ENCODE measurements around the gene PLXNB3. TPM values are rescaled to one million over a fixed set of nuclear protein-coding genes. Genes with fewer than 3 reads are reported as not detected.

PLXNB3 gene
- total and polyA plus RNA-seq, 2 of the 13 experiments (the other 11 are each of a cell fraction or from before 2014, with no cell fraction given), result 3.0 to 6.9 TPM

DNA sequence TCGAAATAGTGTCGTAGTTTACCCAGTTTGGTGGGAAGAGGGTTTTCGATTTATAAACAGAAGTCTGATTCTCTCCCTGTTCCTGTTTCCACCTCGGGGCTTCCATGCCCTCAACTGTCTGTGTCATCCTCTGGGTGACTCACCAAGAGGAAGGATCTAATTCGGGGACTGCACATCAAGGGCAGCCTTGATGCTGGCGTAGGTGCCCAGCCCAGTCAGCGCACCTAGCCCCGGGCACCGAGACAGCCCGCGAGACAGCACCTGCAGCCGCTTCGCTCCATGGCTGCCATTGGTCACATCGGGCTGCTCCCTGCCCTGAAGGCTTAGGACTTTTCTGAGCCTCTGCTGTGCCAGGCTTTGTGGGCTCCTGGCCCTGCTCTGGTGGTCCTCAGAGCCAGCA is 31.6 kb upstream of the PLXNB3 start:
- peaks cover 8% of the 10 kb centered on the region for H3K79me2 ChIP-seq (ENCODE audit: insufficient read depth, low read length)
- no peak overlapping the region for H2AFZ ChIP-seq (ENCODE audit: low read length)
- H3K27ac ChIP-seq (ENCODE audit: extremely low read length, insufficient read depth, low read length), result no peak overlapping the region
- H3K4me2 ChIP-seq (ENCODE audit: low read depth, low read length), result no peak overlapping the region
- TF ChIP-seq ZNF709 (CRISPR knock-in tag; IDR thresholded peaks at IDR 0.05) (no peak), ZNF703 (CRISPR knock-in tag; IDR thresholded peaks at IDR 0.05; ENCODE audit: borderline replicate concordance) (no peak), KLF9 (CRISPR knock-in tag; IDR thresholded peaks at IDR 0.05; ENCODE audit: low read depth) (no peak), FLYWCH1 (CRISPR knock-in tag; IDR thresholded peaks at IDR 0.05) (no peak), SMYD3 (CRISPR knock-in tag; IDR thresholded peaks at IDR 0.05) (no peak), SP140L (CRISPR knock-in tag; IDR thresholded peaks at IDR 0.05; ENCODE audit: borderline replicate concordance) (no peak), ZNF598 (CRISPR knock-in tag; IDR thresholded peaks at IDR 0.05; ENCODE audit: borderline replicate concordance) (no peak), EED (CRISPR knock-in tag; IDR thresholded peaks at IDR 0.05) (no peak), GTF2F1 (IDR thresholded peaks at IDR 0.05; ENCODE audit: low read length) (no peak), IKZF4 (CRISPR knock-in tag; IDR thresholded peaks at IDR 0.05; ENCODE audit: borderline replicate concordance, low read depth, not compliant biosample characterization) (no peak)
- TF ChIP-seq, protein P1, sequence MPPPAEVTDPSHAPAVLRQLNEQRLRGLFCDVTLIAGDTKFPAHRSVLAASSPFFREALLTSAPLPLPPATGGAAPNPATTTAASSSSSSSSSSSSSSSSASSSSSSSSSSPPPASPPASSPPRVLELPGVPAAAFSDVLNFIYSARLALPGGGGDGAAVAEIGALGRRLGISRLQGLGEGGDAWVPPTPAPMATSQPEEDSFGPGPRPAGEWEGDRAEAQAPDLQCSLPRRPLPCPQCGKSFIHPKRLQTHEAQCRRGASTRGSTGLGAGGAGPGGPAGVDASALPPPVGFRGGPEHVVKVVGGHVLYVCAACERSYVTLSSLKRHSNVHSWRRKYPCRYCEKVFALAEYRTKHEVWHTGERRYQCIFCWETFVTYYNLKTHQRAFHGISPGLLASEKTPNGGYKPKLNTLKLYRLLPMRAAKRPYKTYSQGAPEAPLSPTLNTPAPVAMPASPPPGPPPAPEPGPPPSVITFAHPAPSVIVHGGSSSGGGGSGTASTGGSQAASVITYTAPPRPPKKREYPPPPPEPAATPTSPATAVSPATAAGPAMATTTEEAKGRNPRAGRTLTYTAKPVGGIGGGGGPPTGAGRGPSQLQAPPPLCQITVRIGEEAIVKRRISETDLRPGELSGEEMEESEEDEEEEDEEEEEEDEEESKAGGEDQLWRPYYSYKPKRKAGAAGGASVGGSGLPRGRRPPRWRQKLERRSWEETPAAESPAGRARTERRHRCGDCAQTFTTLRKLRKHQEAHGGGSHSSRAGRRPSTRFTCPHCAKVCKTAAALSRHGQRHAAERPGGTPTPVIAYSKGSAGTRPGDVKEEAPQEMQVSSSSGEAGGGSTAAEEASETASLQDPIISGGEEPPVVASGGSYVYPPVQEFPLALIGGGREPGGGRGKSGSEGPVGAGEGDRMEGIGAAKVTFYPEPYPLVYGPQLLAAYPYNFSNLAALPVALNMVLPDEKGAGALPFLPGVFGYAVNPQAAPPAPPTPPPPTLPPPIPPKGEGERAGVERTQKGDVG (CRISPR knock-in tag; IDR thresholded peaks at IDR 0.05; ENCODE audit: borderline replicate concordance), result no peak
- TF ChIP-seq, protein P2, sequence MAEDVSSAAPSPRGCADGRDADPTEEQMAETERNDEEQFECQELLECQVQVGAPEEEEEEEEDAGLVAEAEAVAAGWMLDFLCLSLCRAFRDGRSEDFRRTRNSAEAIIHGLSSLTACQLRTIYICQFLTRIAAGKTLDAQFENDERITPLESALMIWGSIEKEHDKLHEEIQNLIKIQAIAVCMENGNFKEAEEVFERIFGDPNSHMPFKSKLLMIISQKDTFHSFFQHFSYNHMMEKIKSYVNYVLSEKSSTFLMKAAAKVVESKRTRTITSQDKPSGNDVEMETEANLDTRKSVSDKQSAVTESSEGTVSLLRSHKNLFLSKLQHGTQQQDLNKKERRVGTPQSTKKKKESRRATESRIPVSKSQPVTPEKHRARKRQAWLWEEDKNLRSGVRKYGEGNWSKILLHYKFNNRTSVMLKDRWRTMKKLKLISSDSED (CRISPR knock-in tag; IDR thresholded peaks at IDR 0.05), result no peak
- no peak overlapping the region for H3K9ac ChIP-seq (ENCODE audit: insufficient read depth, low read depth, low read length)
- H3K4me1 ChIP-seq (ENCODE audit: insufficient read depth, low read length), result peaks cover 45% of the 10 kb centered on the region
- no peak overlapping the region for H3K4me3 ChIP-seq (replicated peaks in 1 of 3; ENCODE audit: insufficient read depth in 1 of 3, low read depth in 2 of 3, low read length in 3 of 3)
- ChIA-PET CTCF (ENCODE audit: low intra/inter-chr PET ratio, low total read pairs) (no interaction called here), POLR2A (no interaction called here)
- intact Hi-C loops (cut with micrococcal nuclease; ENCODE audit: unreplicated experiment) (no loop called here), in situ Hi-C loops (cut with HindIII; ENCODE audit: extremely low pct_ligation_motif_present, low pct_unique_long_range_greater_than_20kb) (no loop called here)
- DNase-seq (ENCODE audit: low spot score), result no peak
- no TSS peak for BruUV-seq (replicated peaks)
- no peak for FAIRE-seq
- WGBS (ENCODE audit: low lambda C conversion rate), result 93% methylated on average over 4 of the region's 14 CpGs
- H4K20me1 ChIP-seq (ENCODE audit: insufficient read depth, low read length), result peaks cover 15% of the 10 kb centered on the region
- no peaks in the 10 kb centered on the region for H3K27me3 ChIP-seq (ENCODE audit: control insufficient read depth in 1 of 2, insufficient read depth in 2 of 2, low read length in 2 of 2)
- no peaks in the 10 kb centered on the region for H3K9me3 ChIP-seq (ENCODE audit: low read length)
- ATAC-seq, result no peak
- peaks cover 0 to 9% of the 10 kb centered on the region in 2 experiments; a peak in 1 of 5 replicates for H3K36me3 ChIP-seq (replicated peaks in 1 of 2; ENCODE audit: control insufficient read depth in 1 of 2, insufficient read depth in 2 of 2, low read length in 2 of 2)

Data from HepG2 (cell line).